Neuronal stem cell (in vitro differentiated cells): Measurements from ENCODE around the gene VN1R2.
"Not testable (repeated sequence)": the region's sequence is repeated elsewhere in the genome, so short reads cannot be mapped to it uniquely, and the experiment has no call there.

Experiments used
- DNase-seq: peaks from one replicate; pipeline ENCODE4 v3.0.0-alpha.2; 2013; ENCODE audit warnings: low spot score
- H2AFZ ChIP-seq: one replicate; pipeline ENCODE4 v1.6.1; 2013; ENCODE audit warnings: mild to moderate bottlenecking, low read length, inconsistent platforms
- H2AK5ac ChIP-seq: 2 replicates; pipeline ENCODE4 v1.6.1; 2013; ENCODE audit warnings: low read depth, mild to moderate bottlenecking, inconsistent platforms, low read length, moderate library complexity, mixed read lengths
- H2BK120ac ChIP-seq: 2 replicates; pipeline ENCODE4 v1.6.1; 2013; ENCODE audit warnings: low read depth, mild to moderate bottlenecking, inconsistent platforms, low read length, moderate library complexity, mixed read lengths
- H2BK12ac ChIP-seq: one replicate; pipeline ENCODE4 v1.6.1; 2013; ENCODE audit warnings: low read length, inconsistent platforms
- H2BK15ac ChIP-seq: 2 replicates; pipeline ENCODE4 v1.6.1; 2013; ENCODE audit warnings: mild to moderate bottlenecking, low read length, inconsistent platforms, mixed read lengths
- H2BK5ac ChIP-seq: one replicate; pipeline ENCODE4 v1.6.1; 2013; ENCODE audit warnings: inconsistent platforms, mild to moderate bottlenecking, low read length, moderate library complexity
- H3K14ac ChIP-seq: one replicate; pipeline ENCODE4 v1.6.1; 2013; ENCODE audit warnings: low read length, inconsistent platforms
- H3K18ac ChIP-seq: 2 replicates; pipeline ENCODE4 v1.6.1; 2013; ENCODE audit warnings: low read length, inconsistent platforms
- H3K23ac ChIP-seq: 2 replicates; pipeline ENCODE4 v1.6.1; 2013; ENCODE audit warnings: low read depth, mild to moderate bottlenecking, mixed read lengths, low read length, inconsistent platforms; ENCODE audit not compliant: poor library complexity
- H3K27ac ChIP-seq: replicated peaks from 3 replicates; pipeline ENCODE4 v1.5.1; 2013; ENCODE audit warnings: low read length, inconsistent platforms
- H3K27me3 ChIP-seq, 3 experiments: 2 replicates each; pipeline ENCODE4 v1.6.1; 2013; ENCODE audit warnings: low read length in 3 of 3, mild to moderate bottlenecking in 2 of 3, inconsistent platforms in 1 of 3, low read depth in 1 of 3, mixed read lengths in 1 of 3, moderate library complexity in 1 of 3; ENCODE audit not compliant: control insufficient read depth in 3 of 3, insufficient read depth in 3 of 3
- H3K36me3 ChIP-seq, 2 donors: replicated peaks in 1 of 2; 2 replicates each; pipeline ENCODE4 v1.6.1; 2013; ENCODE audit warnings: low read length in 2 of 2; ENCODE audit not compliant: control insufficient read depth in 2 of 2, insufficient read depth in 2 of 2
- H3K4ac ChIP-seq: 2 replicates; pipeline ENCODE4 v1.6.1; 2013; ENCODE audit warnings: inconsistent platforms, mild to moderate bottlenecking, low read length, moderate library complexity
- H3K4me1 ChIP-seq, 2 donors: 1 replicate in 1 of 2; 2 replicates in 1 of 2; pipeline ENCODE4 v1.6.1; 2013; ENCODE audit warnings: low read length in 2 of 2, low read depth in 1 of 2; ENCODE audit not compliant: control insufficient read depth in 2 of 2, insufficient read depth in 1 of 2
- H3K4me2 ChIP-seq: one replicate; pipeline ENCODE4 v1.6.1; 2013; ENCODE audit warnings: mild to moderate bottlenecking, low read length, inconsistent platforms; ENCODE audit not compliant: insufficient read depth, poor library complexity, severe bottlenecking
- H3K4me3 ChIP-seq, 2 donors: 2 replicates each; pipeline ENCODE4 v1.5.1; 2013; ENCODE audit warnings: low read length in 2 of 2, mild to moderate bottlenecking in 2 of 2, inconsistent platforms in 1 of 2, moderate library complexity in 1 of 2
- H3K79me1 ChIP-seq: one replicate; pipeline ENCODE4 v1.6.1; 2013; ENCODE audit warnings: low read depth, mild to moderate bottlenecking, inconsistent platforms, low read length, moderate library complexity
- H3K9ac ChIP-seq: one replicate; pipeline ENCODE4 v1.6.1; 2013; ENCODE audit warnings: mild to moderate bottlenecking, low read depth, low read length, inconsistent platforms; ENCODE audit not compliant: poor library complexity
- H3K9me3 ChIP-seq, 2 donors: replicated peaks in 1 of 2; 2 replicates each; pipeline versions ENCODE3 to v1.6.1; 2013; ENCODE audit warnings: low read length in 2 of 2, mild to moderate bottlenecking in 2 of 2, inconsistent platforms in 1 of 2, low read depth in 1 of 2, mixed read lengths in 1 of 2, moderate library complexity in 1 of 2; ENCODE audit not compliant: control insufficient read depth in 2 of 2, insufficient read depth in 1 of 2
- H4K8ac ChIP-seq: one replicate; pipeline ENCODE4 v1.6.1; 2013; ENCODE audit warnings: low read depth, mild to moderate bottlenecking, inconsistent platforms, low read length, moderate library complexity
- H4K91ac ChIP-seq: one replicate; pipeline ENCODE4 v1.6.1; 2013; ENCODE audit warnings: low read length, low read depth, mild to moderate bottlenecking, inconsistent platforms; ENCODE audit not compliant: poor library complexity
- WGBS, 2 donors: extraction: QIAGEN DNeasy Blood & Tissue Kit; methylation state at CpG; one replicate each; pipeline ENCODE4 v1.1.7; 2013; ENCODE audit warnings: missing lambda C conversion rate in 2 of 2, mixed read lengths in 1 of 2; ENCODE audit not compliant: insufficient read length in 2 of 2, insufficient replicate concordance in 1 of 2; ENCODE audit errors: extremely low coverage in 2 of 2; 5-methylcytosine and 5-hydroxymethylcytosine counted together

VN1R2 gene

DNA sequence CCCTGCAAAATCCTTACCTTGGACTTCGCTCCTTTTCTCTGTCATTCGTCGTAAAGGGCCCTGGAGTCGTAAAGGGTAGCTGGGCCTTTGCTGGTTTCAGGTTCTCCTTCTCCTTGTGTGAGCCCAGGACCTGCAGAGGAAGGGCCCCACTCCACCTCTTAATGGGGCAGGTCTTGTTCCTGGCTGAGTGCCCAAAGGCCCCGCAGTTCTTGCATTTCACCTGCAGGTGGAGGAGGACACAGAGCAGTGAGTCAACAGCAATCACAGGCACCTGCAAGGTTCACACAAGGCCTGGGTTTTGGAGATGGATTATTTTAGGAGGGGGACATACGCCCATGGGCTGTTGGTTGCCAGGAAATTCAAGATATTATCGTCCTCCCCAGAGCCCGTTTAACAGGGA lies 43.2 kb downstream of the VN1R2 start:
- not testable (repeated sequence) for H4K8ac ChIP-seq, H3K27me3 ChIP-seq, H3K23ac ChIP-seq, H3K4me1 ChIP-seq, H2BK12ac ChIP-seq, H3K4ac ChIP-seq, H2BK120ac ChIP-seq, H3K14ac ChIP-seq, H3K4me2 ChIP-seq, H3K18ac ChIP-seq, H3K9me3 ChIP-seq, H2AFZ ChIP-seq, H2AK5ac ChIP-seq, H3K79me1 ChIP-seq, H3K27ac ChIP-seq, H2BK15ac ChIP-seq, H3K4me3 ChIP-seq, H4K91ac ChIP-seq, H3K9ac ChIP-seq, H3K36me3 ChIP-seq, H2BK5ac ChIP-seq, DNase-seq
- WGBS, 2 donors: no CpG with 5 or more reads among the region's 8 CpGs

DNA sequence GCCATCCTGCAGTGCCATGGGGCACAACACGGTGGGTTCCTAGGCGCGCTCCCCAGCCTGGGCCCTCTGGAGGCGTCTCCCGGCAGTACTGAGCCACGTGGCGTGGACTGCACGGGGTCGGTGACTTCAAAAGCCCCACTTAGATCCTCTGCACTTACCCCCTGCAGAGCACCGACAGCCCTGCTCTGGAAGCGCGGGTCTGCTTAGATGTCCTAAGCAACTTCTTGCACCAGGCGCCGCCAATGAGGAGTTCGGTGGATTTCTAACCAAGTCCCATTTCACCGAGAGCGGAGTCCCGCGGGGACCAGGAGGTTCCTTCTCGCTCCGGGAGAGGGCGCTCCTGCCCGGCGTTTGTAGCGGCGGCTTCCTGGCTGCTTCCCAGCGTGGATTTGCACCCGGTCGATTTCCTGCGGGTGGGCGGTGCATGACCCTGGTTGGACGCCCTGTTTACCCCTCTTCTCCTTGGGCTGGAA lies 50.3 kb downstream of the VN1R2 start:
- Histone ChIP-seq H4K91ac (no peak overlapping the region), H3K23ac (no peak overlapping the region), H3K36me3 (no peaks in the 10 kb centered on the region), H3K4me2 (no peak overlapping the region), H3K4me1 (no peaks in the 10 kb centered on the region), H2AFZ (peak overlapping the region; percentile 86), H3K4ac (no peak overlapping the region), H2BK120ac (no peak overlapping the region), H4K8ac (no peak overlapping the region), H3K14ac (no peak overlapping the region), H3K9ac (no peak overlapping the region), H3K9me3 (peaks cover 6 to 11% of the 10 kb centered on the region in 2 donors), H2AK5ac (no peak overlapping the region), H2BK5ac (no peak overlapping the region), H3K27me3 (no peaks in the 10 kb centered on the region), H3K27ac (no peak overlapping the region), H3K18ac (no peak overlapping the region), H2BK15ac (no peak overlapping the region), H3K4me3 (no peak overlapping the region), H2BK12ac (no peak overlapping the region), H3K79me1 (no peaks in the 10 kb centered on the region)
- WGBS, 2 donors: no CpG with 5 or more reads among the region's 32 CpGs
- DNase-seq: peak; percentile 6
